ENCODE data around the gene MPPED1. TPM values are rescaled to one million over a fixed set of nuclear protein-coding genes. Genes with fewer than 3 reads are reported as not detected.

The MPPED1 gene
- total RNA-seq, 1 donor from 2014 or later, result not detected

DNA sequence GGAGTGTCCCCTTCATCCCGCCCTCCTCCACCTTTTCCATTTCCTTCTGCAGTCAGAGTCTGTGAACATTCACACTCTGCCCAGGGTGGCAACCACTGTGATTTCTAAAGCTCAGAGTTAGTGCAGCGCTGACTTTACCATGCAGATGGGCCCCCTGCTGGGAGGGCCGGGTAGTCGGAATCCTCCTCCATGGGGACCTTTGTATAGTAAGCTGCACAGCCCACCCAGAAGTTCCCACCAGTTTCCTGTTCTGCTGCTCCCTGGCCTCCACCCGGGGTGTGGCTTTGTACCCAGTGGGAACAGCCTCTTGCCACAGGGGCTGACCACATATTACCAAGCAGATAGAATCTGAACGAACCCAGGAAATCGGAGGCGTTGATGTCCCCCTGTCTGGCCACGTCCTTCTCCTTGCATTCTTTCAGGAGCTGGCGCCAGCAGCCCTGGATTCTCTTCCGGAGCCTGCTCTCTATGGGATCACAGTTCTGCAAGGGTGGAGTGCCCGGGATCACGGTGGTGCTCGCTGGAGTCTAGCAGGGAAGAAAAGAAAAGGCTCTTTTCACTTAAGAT, 125.3 kb downstream of the MPPED1 start:
- DNase-seq (ENCODE audit: low read depth), result no peak

DNA sequence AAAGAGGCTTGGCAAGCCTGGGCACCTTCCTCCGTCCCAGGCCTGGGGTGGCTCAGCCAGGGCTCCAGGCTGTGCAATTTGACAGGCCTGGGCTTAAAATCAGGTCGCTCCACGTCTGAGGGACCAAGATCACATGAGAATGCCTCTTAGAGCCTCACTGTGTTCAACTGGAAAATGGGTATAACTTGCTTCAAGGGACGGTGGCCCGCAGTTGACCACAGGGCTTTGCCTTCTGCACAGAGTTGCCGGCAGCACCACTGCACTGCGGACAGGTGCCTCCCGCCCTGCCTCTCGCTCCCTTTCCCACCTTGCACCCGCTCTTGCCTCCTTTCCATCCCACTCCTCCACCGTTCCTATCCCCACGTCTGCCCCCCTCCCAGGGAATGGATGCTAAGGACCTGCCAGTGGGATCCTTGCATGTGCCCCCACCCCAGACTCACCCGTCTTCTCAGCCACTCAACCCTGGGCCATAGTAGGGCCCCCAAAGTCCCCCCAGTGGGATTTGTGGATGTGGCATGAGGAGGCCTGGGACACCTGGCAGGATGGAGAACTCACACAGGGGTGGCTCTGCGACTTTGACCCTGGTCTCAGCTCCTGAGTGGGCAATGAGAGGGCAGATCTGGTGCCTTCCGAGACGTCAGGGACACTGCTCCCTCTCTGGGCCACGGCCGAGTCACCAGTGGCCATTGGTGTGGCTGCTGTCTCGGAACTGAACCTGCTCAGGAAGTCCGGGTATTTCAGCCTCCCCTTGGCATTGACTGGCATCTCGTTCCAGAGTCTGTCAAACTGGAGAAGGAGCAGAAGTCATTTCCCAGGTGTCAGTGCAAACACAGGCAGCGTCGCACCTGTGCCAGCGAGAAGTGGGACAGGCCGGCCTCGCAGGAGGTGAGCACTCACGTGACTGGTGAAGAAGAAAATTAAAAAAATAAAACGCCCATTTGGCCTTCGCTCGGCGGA, 128.0 kb downstream of the MPPED1 start:
- DNase-seq (ENCODE audit: low read depth), result no peak

DNA sequence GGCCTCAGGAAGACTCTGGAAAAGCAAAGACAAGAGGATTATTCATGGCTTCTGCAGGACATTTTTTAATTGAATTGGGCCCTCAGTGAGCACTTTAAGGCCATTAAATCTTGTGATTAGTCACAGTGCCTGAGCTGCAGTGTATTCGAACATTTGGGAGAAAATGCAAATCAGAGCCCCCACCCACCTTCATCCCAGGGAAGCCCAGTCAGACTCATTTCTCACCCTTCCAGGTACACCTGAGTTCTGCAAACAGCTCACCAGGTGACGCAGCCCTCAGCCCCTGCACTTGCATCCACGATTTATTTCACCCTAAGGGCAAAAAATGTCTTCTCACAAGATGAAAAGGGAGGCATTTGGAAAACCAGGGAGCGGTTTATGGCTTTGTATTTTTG, 128.7 kb downstream of the MPPED1 start:
- no peak for DNase-seq (ENCODE audit: low read depth)

DNA sequence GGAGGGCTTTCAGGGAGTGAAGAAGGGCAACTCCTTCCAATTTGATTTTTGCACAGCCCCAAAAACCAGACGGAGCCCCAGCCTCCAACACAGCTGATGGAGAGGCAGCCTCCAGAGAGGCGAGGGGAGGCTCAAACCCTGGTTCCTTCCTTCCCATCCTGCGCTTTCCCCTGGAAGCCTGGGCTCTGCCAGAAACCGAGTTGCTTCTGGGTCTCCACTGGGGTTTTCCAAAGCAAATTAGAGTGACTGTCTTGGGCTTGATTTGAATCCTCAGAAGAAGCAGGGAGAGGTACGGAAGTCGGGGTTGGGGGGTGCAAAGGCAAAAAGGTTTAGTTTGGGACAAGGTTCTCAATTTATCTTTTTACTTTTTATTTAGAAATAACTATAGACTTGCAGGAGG, 129.2 kb downstream of the MPPED1 start:
- no peak for DNase-seq (ENCODE audit: low read depth)

DNA sequence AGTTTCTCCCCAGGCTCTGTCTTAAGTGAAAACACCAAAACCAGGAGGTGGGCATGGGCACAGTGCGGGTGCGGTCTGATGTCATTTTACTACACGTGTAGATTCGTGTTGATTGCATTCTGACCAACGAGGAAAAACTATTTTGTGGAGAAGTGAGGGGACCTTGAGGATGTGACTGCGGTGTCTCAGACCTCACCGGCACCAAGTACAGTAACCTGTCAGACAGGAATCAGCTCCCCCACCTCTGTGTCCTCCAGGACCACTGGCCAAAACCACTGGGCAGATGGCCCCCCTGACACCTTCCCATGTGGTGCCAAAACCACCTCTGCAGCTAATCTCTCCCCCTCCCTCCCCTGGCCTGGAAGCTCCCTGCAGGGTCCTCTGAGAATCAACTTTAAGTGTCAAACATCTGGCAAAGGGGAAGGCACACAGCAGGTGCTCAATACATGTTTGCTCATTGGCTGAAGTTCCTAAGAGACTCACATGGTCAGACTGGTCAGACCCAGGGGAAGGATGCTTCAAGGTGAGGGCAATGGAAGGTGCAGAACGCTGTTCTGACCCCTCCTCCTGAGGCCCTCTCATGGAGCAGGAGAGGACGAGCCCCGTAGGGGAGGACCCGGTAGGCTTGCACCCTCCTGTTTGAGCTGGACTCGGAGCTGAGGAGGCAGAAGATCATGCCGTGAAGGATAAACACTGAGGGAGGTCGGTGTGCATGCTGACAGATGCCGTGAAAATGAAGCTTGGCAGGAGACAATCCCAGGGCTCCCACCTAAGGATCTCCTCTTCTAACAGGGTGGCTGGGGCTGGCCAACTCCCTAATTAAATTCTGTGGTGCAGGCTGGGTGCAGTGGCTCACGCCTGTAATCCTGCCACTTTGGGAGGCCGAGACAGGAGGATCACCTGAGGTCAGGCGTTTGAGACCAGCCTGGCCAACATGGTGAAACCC, 129.9 kb downstream of the MPPED1 start:
- no peak for DNase-seq (ENCODE audit: low read depth)

DNA sequence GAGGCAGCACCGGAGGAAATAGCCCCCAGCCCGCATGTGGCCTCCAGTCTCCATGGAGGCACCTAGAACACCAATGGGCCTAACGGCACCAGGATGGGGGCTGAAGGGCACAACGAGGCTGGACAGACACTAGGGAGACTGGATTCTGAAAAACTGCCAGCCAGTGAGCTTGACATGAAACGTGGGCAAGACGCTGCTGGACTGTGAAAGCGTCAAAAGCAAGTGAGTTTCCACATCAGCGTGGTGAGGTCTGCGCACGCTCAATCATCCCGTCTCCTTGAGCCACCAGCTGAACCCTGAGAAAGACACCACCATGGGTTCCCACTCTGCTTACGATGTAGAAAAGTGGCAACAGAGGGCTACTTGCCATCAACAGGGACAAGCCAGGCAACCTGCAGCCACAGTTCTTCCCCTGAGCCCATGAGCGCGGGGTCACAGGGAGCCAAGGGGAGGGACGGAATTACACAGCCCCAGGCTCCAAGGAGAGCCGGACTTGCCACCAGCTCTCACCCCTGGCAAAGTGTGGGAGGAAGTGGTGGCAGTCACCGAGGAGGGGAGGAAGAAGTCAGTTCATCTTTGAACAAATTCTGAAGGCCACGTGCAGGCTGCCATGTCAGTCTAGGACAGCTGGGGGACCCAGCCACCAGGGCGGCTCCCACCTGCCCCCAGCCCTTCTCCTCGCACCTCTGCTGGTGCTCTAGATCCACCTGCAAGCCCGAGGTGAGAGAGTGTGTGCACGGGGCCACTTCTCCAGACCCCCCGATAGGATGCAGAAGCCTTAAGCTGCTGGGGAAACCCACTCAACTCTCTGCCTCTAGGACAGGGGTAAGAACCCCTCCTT, 131.1 kb downstream of the MPPED1 start:
- no peak for DNase-seq (ENCODE audit: low read depth)

DNA sequence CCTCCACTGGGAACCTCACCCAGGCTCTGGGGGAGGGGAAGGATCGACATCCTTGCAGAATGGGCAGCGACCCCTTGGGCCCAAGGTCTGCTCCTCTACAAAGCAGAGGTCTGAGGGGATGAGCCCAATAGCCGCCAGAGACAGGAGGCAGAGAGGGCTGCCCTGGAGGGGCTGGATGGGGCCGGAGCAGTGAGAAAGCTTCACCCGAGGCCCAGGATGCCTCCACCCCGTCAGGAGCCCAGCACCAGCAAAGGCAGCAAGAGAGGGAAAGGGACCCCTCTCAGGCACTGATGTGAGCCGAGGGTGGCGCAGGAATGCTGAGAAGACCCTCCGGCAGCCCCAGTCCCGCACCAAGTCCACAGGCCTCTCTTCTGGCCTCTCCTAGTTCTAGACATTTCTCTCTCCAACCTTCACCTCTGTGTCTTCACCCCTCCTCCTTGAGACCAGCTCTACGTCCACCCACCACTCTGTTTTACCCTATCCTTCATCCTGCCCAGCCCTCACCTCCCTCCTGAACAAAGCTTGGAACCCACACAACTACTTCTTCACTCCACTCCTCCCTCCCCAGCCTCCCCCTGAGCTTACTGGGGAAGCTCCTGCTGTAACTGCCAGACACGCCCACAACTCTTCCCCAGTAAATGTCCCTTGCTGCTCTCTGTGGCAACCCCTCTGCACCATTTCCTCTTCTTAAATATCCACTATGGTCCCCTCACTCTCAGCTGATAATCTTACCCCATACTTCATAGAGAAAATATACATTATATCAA, 131.9 kb downstream of the MPPED1 start:
- no peak for DNase-seq (ENCODE audit: low read depth)

DNA sequence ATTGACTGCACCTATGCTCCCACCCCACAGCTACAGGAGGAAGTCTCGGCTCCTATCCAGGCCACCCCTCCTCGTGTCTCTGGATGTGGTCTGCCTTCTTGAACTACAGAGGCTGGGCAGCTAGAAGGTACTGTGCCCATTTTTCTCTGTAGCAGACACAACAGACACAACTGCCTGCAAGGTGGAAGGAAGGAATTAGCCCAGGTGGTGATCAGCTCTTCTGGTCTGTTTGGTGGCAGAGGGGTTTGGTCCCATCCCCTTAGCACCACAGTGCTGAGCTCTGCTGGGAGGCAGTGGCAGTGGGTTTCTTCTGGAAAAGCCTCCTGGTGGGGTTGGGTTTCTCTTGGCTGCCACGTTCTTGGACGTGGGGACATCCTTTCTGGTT, 132.5 kb downstream of the MPPED1 start:
- no peak for DNase-seq (ENCODE audit: low read depth)

DNA sequence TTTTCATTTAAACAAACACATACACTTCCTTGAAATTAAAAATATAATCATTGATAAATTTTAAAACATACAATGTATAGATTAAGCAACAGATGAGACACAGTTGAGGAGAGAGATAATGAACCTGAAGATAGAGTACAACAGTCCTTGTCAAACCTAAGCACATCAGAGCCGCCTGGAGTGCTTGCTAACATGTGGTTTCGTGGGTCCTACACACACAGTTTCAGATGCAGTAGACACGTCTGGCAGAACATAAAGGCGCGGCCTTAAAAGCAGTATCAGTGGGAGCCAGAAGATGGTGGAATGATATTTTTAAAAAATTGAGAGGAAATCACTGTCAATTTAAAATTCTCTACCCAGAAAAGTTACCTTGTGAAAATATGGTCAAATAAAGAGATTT, 134.4 kb downstream of the MPPED1 start:
- DNase-seq (ENCODE audit: low read depth), result no peak

DNA sequence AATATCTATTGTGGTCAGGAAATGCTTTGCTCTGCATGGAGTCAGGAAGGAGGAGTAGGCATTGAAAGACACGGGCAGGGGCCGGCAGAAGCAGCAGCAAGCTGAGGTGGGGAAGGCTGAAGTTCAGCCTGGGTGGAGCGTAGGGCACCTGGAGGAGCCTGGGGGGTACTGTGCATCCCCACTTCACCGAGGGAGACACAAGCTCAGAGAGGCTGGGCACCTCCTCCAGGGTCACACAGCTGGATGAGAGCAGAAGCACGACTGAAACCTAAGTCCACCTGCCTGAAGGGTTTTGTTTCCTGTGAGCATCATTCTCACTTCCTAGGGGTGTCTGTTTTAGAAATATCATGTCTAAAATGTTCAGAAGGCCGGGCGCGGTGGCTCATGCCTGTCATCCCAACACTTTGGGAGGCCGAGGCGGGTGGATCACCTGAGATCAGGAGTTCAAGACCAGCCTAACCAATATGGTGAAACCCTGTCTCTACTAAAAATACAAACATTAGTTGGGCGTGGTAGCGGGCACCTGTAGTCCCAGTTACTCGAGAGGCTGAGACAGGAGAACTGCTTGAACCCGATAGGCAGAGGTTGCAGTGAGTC, 138.3 kb downstream of the MPPED1 start:
- DNase-seq (ENCODE audit: low read depth), result no peak

DNA sequence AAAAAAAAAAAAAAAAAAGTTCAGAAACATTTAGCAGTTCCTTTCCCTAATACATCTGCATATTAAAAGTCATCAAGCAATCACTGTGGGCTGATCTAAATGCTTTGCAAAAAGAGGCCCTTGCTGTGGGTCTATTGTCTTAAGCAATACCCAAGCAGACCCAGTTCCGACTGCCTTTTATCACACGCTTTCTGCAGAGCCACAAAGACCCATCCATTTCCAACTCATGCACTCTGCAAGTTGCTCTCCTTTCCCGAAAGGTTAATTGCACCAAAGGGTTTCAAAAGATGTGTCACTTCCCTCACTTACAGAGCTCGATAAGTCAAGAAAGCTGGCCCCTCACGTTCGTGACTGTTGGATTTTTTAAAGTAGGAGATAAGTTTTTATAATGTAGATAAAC, 138.9 kb downstream of the MPPED1 start:
- no peak for DNase-seq (ENCODE audit: low read depth)

DNA sequence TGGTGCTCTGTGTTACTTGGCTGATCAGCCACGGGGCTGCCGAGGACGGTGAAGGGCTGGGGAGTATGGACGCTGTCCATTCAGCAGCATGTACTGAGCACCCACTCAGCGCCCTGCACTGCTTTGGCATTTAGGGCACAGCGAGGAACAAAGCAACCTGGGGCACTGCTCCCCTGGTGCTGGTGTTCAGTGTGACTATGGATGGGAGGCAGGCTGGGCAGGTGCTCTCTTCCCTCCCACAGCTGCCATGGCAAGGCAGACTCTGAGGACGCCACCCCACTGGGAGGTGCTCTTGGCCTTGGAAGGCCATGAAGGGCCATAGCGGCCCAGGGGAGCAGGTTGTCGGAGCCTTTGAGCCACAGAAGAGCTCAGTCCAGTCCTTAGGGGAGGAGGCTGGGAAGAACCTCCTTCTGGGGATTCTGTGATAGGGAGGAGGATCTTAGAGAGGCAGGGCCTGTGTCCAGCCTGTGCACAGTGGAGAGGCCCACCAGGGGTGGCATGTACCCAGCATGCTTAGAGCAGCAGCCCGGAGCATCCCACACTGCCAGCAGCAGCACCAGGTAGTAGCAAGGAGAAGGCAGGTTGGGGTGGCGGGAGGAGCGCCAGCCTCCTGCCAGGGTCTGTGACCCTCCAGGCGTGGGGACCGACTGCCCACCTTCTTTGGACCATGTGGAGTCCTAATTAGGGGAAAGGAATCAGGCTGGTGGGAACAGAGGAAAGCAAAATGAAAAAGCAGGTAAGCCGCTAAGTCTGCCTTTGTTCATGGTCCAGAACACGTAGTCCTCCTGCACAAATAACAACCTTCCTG, 141.8 kb downstream of the MPPED1 start:
- no peak for DNase-seq (ENCODE audit: low read depth)

DNA sequence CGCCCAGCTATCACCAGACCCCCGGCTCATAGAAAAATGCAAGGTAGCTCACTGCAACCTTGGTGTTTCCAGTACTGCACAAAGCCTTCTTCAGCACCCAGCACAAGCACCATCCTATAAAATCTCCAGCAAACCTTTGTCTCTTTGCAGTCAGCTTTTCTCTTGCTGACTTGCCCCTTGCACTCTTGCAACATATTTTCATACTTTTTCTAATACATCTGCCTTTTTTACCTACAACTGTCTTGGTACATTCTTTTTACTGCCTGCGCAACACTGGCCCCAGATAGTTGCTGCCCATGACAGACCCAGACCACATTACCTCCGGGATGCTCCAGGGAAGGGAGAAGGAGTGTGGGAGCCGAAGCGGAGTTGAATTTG, 142.4 kb downstream of the MPPED1 start:
- DNase-seq (ENCODE audit: low read depth), result no peak

DNA sequence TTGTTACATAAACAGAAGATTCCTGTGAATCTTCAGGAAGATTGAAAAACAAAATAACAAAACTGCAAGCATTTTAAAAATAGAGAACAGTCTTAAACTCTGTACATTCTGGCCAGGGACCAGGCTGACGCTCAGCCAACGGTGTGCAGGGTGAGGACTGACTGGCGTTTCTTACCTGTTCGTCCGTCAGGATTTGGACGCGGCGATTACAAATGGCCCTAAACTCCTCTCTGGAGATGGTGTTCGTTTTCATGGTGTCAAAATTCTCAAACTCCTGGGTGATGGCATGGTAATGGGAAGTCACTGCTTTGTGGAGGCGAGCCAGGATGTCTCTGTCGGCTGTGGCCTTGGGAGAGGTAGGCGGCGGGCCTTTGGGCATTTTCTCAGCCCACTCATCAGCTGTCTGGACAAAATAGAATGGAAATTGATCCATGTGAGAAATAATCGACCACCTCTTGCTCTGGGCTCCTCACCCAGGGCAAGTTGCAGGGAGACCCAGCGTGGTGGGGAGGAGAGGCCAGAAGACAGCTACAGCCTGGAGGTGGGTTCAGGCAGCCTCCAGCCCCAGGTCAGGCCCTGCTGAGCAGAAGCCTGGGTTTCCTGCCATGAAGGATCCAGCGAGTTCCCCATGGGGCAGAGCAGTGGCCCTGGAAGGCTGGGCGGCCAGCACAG, 143.0 kb downstream of the MPPED1 start:
- DNase-seq (ENCODE audit: low read depth), result no peak

DNA sequence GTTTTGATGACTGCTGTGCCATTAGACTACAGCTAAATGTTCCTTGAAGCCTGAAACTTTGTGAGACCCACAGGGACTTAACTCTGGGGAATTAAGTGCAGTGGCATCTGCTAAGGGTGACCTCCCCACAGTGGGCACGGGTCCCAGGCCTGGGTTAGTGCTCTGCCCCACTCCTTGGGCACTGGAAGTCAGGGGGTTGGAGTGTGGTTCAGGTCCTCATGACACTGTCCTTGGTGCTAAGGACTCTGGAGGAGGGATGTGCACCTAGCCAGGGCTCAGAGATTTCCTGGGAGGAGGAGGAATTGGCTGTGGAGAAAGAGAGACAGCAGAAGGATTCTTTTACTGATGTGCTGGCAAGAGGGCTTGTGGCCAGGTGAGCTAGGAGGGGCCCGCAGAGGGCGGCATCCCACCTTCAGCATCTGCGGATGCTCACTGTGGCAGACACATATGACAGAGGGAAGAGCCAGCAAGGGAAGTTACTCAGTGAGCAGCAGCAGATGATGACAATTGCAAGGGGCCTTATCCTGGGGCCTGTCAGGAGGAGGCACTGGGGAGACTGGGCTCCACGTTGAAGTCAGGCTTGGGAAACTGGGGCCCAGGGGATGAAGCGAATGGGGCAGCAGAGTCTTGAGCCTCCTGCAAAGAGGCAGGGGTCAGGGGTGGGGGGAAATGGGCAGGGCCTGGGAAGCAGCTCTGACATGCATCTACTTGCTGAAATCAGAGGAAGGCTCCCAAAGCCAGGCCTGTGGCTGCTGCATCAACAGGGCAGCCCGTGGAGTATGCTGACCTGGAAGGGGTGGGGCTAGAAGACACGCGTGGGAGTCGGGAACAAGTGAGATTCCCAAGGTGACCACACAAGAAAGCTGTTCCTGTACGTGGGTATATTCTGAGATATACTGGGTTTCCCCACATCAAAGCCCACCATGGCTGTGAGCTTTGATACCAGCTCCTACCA, 144.0 kb downstream of the MPPED1 start:
- no peak for DNase-seq (ENCODE audit: low read depth)
